HG03565 (cell line): ENCODE data around the gene NGEF.

ENCODE experiments used
- ATAC-seq: cut with Tn5 transposase; IDR thresholded peaks from one replicate; pipeline ENCODE4 v1.9.1; 2021; ENCODE audit warnings: mild to moderate bottlenecking, moderate library complexity; ENCODE audit not compliant: unreplicated experiment

The NGEF gene

DNA sequence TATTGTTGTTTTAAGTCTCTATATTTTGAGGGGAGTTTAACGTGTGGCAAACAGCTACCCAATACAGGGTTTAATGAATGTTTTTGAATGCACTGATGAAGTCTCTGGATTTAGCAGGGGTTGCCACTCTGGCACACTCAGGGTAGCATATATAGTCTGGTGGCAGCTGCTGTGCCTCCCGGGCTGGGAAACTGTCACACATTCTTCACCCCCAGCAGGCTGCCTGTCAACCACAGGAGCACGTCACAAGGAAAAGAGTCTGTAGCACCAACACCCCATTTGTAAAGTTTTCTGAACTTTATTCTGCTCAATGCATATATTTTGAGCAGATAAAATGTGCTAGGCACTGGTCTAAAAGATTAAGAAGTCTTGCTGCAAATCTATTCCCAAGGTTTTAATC lies 39.3 kb downstream of the NGEF start:
- ATAC-seq: no peak

DNA sequence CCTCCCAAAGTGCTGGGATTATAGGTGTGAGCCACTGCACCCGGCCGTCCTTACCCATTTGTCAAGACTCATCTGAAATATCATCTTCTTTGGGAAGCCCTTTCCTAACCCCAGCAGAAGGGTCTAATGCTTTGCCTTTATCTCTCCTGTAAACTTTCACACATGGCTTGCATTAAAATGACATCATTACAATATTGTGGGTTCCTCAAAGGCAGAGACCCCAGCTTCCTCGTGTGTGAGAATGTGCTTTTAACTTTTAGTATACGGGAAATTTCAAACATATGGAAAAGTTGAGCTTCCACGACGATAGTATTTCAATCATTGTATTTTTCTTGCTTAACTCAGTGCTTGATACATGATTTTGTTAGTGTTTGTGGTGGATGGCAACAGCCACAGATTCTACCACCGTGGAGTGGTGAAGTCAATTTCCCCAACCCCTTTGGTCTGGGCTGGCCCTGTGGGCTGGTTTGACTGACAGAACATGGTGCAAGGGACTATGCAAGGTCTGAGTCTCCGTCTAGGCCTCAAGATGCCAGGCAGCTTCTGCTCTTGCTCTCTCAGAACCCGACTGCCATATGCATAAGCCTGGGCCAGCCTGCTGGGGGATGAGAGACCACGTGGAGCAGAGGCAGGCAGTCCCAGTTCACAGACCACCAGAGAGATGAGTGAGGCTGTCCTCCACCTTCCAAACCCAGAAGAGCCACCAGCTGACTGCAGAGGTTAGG lies 39.9 kb downstream of the NGEF start:
- no peak for ATAC-seq

DNA sequence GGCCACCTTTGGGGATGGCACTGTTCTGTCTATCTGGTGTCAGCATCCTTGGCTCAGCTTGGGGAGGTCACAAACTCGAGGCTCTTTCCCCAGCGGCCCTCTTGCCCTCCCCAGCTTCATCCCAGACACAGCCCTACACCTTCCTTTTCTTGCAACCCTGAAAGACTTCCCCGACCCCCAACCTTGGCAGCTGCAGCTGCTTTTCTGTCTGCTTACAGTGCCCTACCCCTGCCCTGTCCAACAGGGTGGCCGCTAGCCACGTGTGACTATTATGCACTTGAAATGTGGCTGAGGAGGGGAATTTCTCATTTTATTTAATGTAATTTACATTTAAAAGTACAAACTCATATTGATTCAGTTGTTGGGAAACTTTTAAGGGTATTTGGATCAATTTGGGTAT lies 41.3 kb downstream of the NGEF start:
- no peak for ATAC-seq

DNA sequence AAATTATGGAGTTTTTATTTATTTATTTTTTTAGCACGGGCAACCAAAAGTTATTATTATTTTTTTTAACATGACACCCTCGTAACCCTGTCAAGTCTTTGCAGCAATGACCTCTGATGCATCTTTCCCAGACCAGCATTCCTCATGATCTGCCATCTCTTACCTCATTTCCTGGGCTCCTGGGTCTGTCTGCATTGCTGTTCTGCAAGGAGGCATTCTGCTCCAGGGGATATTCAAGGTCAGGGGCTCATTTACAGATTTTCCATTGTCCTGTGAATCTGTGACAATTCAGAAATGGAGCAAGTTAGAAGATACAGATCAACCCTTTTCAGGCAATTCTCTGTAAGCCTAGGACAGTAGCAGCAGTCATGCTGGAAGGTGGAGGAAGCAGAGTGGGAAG lies 43.0 kb downstream of the NGEF start:
- ATAC-seq: no peak

DNA sequence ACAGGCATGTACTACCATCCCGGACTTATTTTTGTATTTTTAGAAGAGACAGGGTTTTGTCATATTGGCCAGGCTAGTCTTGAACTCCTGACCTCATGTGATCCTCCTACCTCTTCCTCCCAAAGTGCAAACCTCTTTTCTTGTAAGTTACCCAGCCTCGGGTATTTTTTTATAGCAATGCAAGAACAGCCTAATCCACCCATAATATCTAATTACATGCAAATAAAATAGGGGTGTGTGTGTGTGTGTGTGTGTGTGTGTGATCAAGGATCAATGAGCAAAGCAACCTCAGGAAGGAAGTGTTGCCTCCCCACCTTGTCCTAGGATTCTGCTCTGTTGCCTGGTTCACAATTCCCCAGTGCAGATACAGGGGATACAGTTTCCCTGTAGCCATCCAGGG lies 45.6 kb downstream of the NGEF start:
- no peak for ATAC-seq

DNA sequence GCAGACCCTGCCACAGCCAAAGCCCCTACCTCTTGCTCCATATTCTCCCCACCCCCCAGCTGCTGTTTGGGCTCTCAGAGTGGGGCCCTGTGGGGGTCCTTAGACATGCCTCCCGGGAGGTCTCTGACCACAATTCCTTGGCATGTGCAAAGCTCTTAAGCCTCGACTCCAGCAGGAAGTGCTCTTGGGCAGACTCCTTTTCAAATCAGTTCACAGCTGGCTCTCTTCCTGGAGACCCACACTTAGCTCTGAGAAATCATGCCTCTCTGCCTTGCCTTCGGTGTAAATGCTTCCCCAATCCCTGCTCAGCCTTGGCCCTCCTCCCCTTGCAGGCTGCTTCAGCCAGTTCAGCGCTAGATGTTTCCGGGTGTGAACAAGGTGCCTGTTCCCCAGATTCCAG lies 46.9 kb downstream of the NGEF start:
- no peak for ATAC-seq

DNA sequence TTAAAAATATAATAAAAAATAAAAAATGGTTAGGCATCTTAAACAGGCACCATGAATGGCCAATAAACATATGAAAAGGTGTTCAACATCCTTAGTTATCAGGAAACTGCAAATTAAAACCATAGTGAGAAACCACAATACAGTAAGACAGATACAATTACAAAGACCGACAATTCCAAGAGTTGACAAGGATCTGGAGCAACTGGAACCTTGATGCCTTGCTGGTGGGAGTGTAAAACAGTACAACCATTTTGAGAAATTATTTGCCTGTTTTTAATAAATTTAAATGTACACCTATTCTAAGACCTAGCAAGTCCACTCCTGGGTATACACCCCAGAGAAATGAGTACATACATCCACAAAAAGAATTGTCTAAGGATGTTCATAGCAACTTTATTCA lies 49.1 kb downstream of the NGEF start:
- no peak for ATAC-seq

DNA sequence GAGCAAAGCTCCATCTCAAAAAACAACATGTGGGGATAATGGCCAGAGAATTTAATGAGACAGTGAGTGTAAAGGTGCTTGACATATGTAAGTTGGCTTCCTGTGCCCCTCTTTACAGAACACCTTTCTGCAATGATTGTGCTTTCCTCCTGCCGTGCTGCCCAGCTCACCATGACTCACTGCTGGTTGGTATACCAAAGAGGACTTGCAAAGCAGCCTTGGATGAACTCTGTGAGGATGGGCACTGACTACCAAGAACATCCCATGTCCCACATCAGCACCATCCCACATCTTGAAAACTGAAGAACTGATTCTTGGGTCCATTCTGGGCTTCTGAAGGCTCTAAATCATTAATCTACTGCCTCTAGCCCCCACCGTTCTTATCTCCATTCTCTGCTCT lies 52.2 kb downstream of the NGEF start:
- ATAC-seq: no peak

DNA sequence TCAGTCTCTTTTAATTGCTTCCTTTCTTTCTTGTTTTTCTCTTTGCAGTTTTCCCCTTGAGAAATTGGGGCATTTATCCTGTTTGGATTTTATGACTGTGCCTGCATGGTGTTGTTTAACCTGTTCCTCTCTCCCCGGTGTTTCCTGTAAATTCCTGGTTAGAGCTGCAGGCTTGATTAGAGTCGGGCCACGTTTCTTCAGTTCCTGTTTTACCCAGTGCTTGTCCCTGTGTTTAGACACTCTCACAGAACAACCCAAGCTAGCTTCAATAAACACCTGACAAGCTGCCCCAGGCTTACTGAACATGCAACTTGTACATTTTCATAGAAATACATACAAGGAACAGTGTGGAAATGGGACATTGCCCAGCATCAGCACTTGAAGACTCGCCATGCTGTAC lies 53.9 kb downstream of the NGEF start:
- ATAC-seq: no peak

DNA sequence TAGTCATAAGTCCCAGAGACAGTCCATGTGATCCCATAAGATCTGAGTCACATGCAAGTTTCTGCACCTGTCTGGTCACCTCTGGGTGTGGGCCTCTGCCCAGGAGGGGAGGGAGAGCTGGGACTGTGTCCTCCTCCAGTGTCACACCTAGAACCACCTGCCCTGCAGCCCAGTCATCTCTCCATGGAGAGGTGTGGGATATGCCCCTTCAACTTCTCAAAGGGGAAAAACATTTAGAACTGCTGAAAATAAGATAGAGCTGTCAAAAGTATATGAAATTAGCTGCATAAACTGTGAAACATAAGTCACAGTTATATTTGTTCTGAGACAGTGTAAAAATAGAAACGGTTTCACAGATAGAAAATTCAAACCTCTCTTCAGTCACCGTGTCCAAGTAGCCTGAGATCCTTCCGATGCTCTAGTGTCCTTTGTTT lies 55.4 kb downstream of the NGEF start:
- no peak for ATAC-seq

DNA sequence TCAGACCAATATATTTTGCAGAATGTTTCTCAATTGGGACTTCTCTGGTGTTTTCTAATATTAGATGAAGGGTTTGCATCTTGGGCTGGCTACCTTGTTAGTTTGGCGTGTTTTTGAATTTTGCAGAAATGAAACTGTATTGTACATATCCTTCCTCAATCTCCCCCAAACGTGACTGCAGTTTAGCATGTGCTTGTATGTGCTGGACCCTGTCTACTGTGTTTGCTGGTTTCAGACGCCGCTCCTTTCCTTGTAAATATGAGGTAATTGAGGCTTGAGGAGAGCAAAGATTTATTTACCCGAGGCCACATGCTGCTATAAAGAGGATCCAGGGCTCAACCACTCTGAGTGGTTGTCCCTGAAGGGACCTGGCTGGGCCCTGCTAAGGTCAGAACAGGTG lies 57.2 kb downstream of the NGEF start:
- no peak for ATAC-seq

DNA sequence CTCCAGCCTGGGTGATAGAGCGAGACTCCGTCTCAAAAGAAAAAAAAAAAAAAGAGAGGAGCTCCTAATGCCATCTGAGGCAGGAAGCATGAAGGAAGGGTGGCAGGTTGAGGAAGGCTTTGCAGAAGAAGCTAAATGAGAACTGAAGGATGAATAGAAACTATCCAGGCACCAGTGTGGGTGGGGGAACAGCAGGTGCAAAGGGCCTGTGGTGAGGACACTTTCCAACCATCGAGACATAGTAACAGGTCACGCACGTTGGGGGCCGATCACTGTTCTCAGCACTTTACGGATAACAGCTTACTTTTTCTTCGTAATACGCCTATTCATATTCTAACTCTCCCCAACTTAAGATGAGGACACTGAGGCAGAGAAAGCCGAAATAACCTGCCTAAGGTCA lies 58.4 kb downstream of the NGEF start:
- ATAC-seq: no peak

DNA sequence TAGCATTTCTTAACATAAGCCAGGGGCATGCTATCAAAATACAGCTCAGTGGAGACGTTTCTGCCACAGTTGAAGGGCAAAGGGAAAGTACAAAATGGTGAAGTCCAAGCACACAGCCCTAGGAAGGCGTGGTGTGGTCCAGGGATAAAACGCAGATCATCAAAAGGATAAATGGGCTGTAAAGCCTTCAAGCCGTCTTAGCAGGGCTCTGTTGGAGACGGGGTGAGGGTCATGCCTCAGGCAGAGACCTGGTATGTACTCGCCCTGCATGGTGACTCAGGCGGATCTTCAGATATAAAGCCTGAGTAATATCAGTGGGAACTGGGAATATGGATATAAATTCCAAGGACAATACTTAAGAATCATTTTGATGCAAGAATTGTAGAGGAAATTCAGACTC lies 61.2 kb downstream of the NGEF start:
- no peak for ATAC-seq

DNA sequence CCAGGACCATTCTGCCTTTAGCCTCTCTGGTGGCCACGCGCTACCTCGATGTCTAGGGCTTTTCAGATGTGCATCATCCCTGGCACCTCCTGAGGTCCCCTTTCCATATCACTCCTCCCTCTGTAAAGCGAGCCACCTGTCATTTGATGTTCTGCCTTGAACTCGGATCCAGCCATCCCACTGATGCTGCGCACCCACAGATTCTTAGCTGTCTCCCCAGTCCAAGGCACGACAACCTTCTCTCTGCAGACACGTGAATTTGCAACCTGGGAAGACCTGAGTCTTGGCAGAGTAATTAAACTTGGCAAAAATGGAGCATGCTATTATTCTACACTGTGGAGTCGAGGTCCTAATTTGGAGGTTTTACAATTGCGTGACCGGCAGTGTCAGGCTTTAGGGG lies 61.9 kb downstream of the NGEF start:
- no peak for ATAC-seq

DNA sequence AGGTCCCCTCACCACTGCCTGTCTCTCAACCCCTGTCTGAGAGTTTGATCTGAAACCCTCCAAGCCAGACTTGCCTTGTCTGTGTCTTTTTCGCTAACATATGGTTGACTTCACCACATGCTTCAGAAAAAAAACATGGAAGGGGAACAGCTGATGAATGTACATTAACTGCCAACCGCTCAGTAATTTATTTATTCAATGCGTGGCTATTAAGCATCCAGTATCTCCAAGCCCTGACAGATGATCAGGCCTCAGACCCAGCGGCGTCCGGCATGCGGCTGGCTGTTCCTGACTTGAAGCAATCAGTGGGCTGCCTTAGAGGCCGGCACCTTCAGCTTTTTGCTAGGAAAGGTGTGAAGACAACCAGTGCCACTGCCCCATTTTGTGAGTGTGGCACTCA lies 62.3 kb downstream of the NGEF start:
- ATAC-seq: no peak

DNA sequence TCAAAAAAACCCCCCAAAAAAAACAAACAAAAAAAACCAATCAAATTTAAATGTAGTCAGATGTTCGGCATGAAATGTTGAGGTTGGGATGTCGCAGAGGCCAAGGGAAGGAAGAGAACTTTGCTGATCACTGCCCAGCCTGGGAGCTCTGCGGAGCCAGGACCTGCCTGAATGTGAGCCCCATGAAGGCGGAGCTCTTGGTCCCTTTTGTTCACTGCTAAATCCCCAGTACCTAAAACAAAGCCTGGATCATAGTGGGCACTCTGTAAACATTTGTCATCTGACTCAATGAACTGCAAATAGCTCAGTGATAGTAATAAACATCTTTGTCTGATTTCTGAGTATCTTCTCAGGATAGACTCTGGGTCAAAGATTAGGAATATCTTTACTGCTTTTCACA lies 64.0 kb downstream of the NGEF start:
- no peak for ATAC-seq

DNA sequence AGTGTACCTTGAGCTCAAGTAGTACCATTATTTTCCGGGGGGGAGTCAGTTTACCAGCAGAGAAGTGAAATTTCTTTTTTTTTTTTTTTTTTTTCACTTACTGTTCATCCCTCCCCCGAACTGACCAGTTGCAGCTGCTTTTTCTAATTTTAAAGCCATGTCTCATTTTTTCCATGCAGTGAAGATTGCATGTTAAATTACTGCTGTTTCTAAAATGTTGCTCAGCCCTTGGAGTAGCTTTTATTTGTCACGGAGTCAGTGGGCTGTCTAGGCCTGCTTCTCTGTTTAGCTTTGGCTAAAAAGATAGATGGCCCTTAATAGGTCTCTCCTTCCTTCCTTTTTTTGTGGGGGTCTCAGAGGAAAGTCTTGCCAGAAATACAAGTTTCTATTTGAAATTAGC lies 70.2 kb downstream of the NGEF start:
- ATAC-seq: no peak

DNA sequence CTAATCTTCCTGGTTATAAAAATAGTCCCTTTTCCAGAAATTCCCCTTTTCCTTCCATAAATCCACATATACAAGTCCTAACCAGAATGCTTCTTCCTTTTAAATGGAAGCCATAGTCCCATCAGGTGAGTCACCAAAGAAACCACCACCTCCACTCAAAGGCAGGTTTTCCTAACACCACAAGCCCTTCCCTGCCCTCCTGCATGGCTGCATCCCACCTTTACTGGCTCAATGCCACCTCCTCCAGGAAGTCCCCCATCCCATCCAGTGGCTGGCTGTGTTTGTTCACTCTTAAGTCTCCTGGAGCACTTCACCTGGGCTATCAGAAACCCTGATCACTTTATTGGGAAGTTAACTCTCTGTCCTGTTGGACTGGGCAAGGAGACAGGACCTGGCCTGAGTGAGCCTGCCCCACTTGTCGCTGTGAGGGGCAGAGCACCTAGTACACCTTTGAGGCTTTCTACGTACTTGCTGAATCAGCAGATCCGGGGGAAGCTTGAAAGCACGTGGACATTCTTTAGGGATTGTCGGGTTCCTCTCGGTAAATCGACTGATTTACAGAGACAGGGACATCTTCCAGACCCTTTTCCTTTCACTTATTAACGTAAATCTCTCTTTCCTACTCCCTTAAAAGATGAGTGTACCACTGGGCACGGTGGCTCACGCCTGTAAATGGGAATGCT lies 71.0 kb downstream of the NGEF start:
- no peak for ATAC-seq

DNA sequence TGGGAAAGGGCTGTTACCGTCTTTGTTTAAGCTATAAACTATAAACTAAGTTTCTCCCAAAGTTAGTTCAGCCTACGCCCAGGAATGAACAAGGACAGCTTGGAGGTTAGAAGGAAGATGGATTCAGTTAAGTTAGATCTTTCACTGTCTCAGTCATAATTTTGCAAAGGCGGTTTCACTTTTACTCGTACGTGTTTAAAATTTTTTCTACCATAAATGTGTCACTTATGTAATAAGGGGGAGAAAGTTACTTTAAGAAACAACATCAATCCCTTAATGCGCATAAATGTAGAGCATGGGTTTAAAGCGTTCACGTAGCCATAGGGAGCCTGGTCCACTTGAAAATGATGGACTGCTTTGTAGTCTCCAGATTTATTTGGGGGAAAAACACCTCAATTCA lies 71.7 kb downstream of the NGEF start:
- ATAC-seq: no peak

DNA sequence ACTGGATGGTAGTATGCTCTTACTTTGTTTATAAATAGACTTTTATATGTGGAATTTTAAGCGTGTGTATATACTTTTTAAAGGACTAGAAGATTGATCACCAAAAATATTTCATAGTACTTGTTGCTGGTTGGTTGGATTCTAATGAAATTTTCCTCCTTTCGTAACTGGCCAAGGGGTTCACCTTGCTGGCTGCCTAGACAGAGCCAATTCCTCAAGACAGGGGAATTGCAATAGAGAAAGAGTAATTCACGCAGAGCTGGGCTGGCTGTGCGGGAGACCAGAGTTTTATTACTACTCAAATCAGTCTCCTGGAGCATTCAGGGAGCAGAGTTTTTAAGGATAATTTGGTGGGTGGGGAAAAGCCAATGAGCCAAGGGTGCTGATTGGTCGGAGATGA lies 72.3 kb downstream of the NGEF start:
- no peak for ATAC-seq

DNA sequence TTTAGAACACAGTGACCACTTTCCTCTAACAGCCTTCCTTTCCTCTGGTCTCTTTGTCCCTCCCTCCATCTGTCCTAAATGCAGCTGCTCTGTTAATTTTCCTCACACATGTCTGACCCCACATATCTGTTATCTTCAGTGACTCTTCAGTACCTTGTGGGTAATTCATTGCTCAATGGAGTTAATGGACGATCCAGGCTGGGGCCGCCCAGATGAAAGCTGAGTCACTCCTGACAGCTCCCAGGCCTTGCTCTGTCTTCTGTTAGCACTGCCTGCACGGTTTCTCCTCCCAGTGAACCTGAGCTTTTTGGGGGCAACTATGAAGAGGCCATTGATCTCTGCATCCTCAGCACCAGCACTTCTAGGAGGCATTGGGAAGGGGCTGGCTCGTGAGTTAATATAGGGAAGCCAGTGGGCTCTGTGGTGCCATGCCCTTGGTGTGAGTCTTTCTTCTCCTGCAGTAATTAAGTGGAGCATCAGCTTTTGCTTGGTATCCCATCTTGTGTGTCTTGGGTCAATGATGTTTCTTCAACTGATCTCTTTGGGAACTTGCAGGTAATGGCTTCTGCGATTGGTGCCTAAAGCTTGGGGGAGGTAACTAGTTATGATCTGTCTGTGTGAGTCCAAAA lies 75.7 kb downstream of the NGEF start:
- no peak for ATAC-seq

DNA sequence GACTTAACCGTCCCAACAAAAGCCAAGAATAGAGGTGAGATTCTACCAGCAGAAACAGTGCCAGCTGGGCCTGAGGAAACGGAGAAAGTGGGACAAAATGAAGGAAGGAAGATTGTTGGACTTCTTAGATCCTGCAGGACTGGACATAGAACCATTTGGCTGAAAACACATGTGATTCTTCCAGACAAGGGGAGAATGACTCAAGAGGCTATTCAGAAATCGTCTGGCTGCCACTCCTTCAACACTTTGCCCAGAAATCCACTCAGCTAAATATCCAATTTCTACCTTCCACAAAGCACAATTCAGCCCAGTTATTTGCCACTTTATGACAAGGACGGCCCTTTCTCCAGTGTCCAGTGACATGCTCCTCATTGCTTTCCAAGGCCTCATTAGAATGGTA lies 81.4 kb downstream of the NGEF start:
- ATAC-seq: no peak

DNA sequence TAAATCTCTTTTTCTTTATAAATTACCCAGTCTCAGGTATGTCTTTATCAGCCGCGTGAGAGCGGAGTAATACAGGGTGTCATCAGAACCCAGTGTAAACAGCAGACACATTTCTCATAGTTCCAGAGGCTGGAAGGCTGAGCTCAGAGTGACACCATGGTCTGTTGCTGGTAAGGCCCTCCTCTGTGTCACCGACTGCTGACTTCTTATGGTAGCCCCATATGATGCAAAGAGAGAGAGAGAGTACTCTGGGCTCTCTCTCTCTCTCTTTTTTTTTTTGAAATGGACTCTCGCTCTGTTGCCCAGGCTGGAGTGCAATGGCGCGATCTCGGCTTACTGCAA lies 83.0 kb downstream of the NGEF start:
- ATAC-seq: no peak
